ENCODE data around the gene TAF11L14.
"Not testable (repeated sequence)": the region's sequence is repeated elsewhere in the genome, so short reads cannot be mapped to it uniquely, and the experiment has no call there.

DNA sequence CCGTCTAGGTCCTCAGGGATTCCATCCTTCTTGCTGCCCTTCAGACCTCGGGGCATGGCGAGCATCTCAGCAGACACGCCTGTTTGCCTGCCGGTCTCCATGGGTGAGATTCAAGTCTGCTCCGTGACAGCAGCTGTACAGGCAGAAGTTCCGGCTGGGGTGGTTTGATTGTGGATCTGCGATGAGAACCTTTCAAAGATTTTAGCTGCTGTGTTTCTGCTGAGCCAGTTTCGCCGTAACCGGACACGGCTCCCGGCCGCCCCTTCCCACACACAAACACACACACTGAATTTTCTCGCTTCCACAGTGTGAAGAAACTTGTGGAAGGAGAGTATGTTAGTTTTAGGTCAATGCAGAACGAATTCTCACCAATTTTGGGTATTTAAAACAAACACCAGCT lies 43.4 kb upstream of the TAF11L14 start, which contains the start of gene TAF11L8:
- TF ChIP-seq, protein P1, sequence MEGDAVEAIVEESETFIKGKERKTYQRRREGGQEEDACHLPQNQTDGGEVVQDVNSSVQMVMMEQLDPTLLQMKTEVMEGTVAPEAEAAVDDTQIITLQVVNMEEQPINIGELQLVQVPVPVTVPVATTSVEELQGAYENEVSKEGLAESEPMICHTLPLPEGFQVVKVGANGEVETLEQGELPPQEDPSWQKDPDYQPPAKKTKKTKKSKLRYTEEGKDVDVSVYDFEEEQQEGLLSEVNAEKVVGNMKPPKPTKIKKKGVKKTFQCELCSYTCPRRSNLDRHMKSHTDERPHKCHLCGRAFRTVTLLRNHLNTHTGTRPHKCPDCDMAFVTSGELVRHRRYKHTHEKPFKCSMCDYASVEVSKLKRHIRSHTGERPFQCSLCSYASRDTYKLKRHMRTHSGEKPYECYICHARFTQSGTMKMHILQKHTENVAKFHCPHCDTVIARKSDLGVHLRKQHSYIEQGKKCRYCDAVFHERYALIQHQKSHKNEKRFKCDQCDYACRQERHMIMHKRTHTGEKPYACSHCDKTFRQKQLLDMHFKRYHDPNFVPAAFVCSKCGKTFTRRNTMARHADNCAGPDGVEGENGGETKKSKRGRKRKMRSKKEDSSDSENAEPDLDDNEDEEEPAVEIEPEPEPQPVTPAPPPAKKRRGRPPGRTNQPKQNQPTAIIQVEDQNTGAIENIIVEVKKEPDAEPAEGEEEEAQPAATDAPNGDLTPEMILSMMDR (IDR thresholded peaks at IDR 0.05): not testable (repeated sequence)
- not testable (repeated sequence) for TF ChIP-seq POLR2A (IDR thresholded peaks at IDR 0.05)

Data from uterus (tissue), 2 donors.